Fibroblast of the aortic adventitia (primary cell): ENCODE data around the gene HRH2. TPM values are rescaled to one million over a fixed set of nuclear protein-coding genes. Genes with fewer than 3 reads are reported as not detected.
A peak's percentile ranks its signal among the peaks of the same experiment; 100 is the strongest.

Experiments used
- DNase-seq: peaks from one replicate; pipeline ENCODE4 v3.0.0-alpha.2; 2010; ENCODE audit warnings: low read depth
- H3K4me3 ChIP-seq: 2 replicates; pipeline ENCODE4 v1.5.1; 2011; ENCODE audit warnings: low read depth, mild to moderate bottlenecking, control low read depth, low read length, moderate library complexity
- total RNA-seq: library from RNA; depleted of rRNA; stranded (reverse); fragments of >200 nt; gene quantifications from 2 replicates; pipeline ENCODE4 v1.2.3, GENCODE V29; 2012; ENCODE audit warnings: low replicate concordance
- TF ChIP-seq, protein P1 (sequence below): IDR thresholded peaks from 2 replicates; pipeline ENCODE4 v1.5.1; 2011; ENCODE audit warnings: mild to moderate bottlenecking, low read length, control low read depth, inconsistent platforms; ENCODE audit not compliant: insufficient read depth

HRH2 gene
- total RNA-seq, 1 donor: under 0.01 TPM

DNA sequence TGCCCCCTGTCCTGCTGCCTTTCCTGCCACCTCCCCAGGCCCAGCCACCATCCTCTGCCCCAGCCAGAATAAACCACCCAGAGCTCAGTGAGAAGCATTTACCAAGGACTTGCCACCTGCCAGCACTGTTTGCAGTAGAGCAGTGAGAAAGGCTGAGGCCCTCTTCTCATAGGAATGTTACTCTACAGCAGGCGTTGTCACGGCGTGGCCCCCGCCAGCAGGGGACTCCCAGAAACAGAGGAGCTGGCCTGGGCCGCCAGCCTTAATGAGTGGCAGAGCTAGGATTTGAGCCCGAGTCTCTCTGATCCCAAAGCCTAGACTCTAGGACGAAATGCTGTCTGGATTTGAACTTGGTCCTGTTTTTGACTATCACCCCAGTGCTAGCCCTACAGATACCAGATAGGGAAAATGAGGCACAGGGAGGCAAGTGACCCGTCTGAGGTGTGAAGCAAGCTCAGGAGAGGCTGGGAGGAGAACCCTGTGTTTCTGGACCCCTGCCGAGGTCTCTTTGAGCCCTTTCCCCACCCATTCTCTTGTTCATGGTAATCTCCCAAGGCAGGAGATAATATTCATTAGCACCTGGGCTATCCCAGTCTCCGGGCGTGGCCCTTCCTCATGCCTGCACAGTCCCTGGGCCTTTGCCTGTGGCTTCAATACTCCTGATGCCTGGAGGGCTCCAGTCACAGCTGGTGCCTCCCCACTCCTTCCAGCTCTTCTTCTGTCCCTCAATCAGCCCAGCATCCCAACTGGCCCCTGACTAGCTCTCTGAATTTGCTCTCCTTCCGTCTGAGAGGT, 30.7 kb downstream of the HRH2 start:
- TF ChIP-seq, protein P1, sequence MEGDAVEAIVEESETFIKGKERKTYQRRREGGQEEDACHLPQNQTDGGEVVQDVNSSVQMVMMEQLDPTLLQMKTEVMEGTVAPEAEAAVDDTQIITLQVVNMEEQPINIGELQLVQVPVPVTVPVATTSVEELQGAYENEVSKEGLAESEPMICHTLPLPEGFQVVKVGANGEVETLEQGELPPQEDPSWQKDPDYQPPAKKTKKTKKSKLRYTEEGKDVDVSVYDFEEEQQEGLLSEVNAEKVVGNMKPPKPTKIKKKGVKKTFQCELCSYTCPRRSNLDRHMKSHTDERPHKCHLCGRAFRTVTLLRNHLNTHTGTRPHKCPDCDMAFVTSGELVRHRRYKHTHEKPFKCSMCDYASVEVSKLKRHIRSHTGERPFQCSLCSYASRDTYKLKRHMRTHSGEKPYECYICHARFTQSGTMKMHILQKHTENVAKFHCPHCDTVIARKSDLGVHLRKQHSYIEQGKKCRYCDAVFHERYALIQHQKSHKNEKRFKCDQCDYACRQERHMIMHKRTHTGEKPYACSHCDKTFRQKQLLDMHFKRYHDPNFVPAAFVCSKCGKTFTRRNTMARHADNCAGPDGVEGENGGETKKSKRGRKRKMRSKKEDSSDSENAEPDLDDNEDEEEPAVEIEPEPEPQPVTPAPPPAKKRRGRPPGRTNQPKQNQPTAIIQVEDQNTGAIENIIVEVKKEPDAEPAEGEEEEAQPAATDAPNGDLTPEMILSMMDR: no peak
- DNase-seq: no peak
- H3K4me3 ChIP-seq: no peak overlapping the region

DNA sequence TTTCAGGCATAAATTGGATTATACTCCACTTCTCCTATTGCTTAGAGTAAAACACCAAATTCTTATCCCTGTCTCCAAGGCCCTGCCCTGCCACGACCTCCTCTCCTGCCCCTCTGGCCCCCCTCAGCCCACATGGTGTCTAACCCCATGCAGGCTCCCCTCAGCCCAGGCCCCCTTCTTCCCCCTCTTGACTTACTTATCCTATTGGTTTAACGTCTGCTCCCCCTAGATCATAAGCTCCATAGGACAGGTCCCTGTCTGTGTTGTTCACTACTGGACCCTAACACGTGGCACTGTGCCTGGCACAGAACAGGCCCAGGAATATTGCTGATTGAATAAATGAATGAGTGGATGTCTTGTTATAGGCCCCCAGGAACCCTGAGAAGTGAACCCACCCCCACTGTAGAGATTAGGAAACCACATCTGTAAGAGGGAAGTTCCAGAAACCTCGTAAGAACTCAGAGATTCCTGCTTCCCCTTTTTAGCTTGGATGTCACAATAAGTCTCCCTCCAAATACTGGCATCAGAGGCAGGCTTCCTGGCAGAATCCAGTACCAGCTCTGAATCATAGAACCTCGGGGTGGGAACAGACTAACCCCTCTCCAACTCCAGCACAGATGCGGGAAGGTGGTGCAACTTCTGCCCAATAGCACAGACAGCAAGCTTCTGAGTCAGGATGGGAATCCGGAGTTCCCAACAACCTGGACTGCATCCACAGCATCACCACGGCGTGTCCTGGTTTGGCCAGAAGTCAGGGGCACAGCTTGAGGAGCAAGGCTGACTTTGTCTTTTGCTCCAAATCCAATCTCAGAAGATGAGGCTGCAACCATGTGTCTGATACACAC, 31.5 kb downstream of the HRH2 start:
- DNase-seq: peak; percentile 9
- TF ChIP-seq, protein P1: no peak
- no peak overlapping the region for H3K4me3 ChIP-seq

DNA sequence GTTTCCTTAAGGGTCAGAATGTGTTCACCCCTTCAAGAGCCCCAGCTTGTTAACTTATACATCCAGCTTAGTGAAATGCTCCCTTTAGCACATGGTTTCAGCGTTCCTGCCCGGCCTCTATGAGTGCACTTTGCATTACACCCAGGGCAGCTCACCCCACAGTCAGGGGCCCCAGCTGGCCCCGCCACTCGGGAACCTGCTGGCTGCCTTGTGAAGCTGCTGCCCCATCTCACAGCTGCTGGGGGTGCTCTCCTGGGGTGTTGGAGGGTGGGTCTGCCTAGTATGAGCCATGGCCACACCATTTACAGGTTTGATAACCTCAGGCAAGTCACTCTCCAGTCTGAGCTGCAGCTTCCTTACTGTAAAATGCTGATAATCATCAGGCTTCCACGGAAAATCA, 32.2 kb downstream of the HRH2 start:
- TF ChIP-seq, protein P1: no peak
- no peak for DNase-seq
- H3K4me3 ChIP-seq: no peak overlapping the region

DNA sequence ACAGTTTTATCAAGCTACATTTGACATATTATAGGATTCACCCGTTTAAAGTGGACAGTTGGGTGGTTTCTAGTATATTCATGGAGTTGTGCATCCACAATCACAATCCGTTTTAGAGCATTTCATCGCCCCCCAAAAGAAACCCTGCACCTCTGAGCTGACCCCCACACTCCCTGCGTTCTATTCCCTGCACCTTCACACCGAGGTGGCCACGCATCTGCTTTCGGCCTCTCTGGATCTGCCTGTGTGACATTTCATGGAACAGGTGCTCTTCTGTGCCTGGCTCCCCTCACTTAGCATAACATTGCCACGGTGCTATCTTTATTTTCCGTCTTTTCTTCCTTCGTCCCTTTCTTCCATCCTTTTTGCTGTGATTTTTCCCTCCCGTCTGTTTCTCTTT, 32.7 kb downstream of the HRH2 start:
- DNase-seq: no peak
- TF ChIP-seq, protein P1: no peak
- H3K4me3 ChIP-seq: no peak overlapping the region

DNA sequence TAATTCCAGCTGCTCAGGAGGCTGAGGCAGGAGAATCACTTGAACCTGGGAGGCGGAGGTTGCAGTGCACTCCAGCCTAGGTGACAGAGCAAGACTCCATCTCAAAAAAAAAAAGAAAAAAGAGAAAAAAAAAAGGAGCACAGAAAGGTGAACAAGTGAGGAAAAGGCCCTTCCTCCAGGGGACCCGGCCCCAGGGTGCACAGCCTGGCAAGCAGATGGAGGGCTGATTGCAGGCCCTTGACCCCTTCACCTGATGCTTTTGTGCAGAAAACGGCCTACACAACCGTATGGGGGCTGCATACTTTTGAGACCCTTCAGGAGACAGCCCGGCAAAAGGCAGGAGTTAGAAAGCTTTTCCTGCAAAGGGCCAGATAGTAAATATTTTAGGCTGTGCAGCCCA, 33.9 kb downstream of the HRH2 start:
- no peak for DNase-seq
- no peak overlapping the region for H3K4me3 ChIP-seq
- TF ChIP-seq, protein P1: no peak

DNA sequence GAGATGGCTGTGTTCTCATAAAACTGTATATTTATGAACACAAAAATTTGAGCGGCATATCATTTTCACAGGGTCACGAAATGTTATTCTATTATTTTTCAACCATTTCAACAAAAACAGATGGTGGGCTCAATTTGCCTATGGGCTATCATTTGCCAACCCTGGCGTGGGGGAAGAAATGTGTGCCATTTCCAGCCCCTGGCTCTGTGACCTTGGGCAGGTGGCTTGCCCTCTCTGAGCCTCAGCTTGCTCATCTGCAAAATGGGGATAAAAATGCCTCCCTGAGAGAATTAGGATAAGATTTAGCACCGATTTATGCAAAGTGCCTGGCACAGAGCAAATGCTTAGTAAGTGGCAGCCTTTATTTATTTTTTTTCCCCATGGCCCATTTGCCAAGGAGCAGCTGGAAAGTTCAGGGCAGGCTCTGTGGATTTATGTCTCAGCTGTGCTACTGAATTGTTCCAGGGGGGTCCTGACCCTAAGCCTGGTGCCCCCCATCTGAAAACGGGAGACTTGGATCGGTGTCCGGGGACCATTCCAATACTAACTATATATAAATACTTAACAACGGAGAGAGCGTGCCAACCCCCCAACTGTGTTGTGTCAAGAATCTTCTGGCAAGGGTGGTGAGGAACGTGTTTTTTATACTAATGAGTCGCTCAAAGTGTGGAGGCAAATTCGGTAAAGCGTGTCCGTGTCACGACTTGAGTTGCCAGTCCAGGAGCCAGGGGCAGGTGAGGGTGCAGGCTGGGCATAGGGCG, 34.5 kb downstream of the HRH2 start:
- DNase-seq: no peak
- no peak overlapping the region for H3K4me3 ChIP-seq
- TF ChIP-seq, protein P1: no peak
